Adrenal gland (tissue), 5 donors: ENCODE measurements around the gene CREB3L4.

Experiments used
- CTCF ChIP-seq, 6 experiments: fragments of 450-650 bp in 4 of 6; fragments of 200-600 bp in 2 of 6; sonication (generic) in 1 of 6; IDR thresholded peaks; 1 replicate in 5 of 6; 2 replicates in 1 of 6; pipeline versions ENCODE4 v1.5.1 to v1.8.0; 2016 to 2021; ENCODE audit warnings: antibody characterized with exemption in 6 of 6, mild to moderate bottlenecking in 2 of 6, moderate library complexity in 1 of 6
- POLR2A ChIP-seq, 2 donors: fragments of 450-650 bp; IDR thresholded peaks; one replicate each; pipeline ENCODE4 v1.6.1; 2017; ENCODE audit warnings: antibody characterized with exemption in 2 of 2, mild to moderate bottlenecking in 2 of 2, moderate library complexity in 1 of 2
- donor health status: DM: no; HTN: no; CAD: no.

- TF ChIP-seq POLR2A (IDR thresholded peaks at IDR 0.05) (no peak), CTCF (IDR thresholded peaks at IDR 0.05) (no peak)
Observed at GRCh38 chr1:153968408-153968807, 706 bp downstream of the CREB3L4 start.
